ENCODE measurements around the gene ATP2C1. TPM values are rescaled to one million over a fixed set of nuclear protein-coding genes. Genes with fewer than 3 reads are reported as not detected.
A peak's percentile ranks its signal among the peaks of the same experiment; 100 is the strongest.
"Not testable (repeated sequence)": the region's sequence is repeated elsewhere in the genome, so short reads cannot be mapped to it uniquely, and the experiment has no call there.

The ATP2C1 gene
- 16.5 and 34.6 TPM in 2 replicates for total RNA-seq (2014; rRNA removed; shearing (Covaris generic))

- in situ Hi-C loops (cut with HindIII; ENCODE audit: low sequenced_read_pairs) = no loop called here
- peak; percentile 93 for DNase-seq (ENCODE audit: low spot score)
Measured at GRCh38 chr3:130893376-130894129, at the start of gene ATP2C1. Gene ATP2C1, plus strand, starts transcription at chr3:130894084. Its CDS starts 686 bp downstream, at chr3:130894770.

- in situ Hi-C loops (cut with HindIII; ENCODE audit: low sequenced_read_pairs) = no loop called here
- DNase-seq (ENCODE audit: low spot score) = no peak
Measured at GRCh38 chr3:130844462-130844861, 49.4 kb upstream of the ATP2C1 start.

- in situ Hi-C loops (cut with HindIII; ENCODE audit: low sequenced_read_pairs) = no loop called here
- DNase-seq (ENCODE audit: low spot score) = no peak
Measured at GRCh38 chr3:130846181-130846580, 47.7 kb upstream of the ATP2C1 start.

GRCh38 chr3:130849091-130849552 lies 44.8 kb upstream of the ATP2C1 start:
- in situ Hi-C loops (cut with HindIII; ENCODE audit: low sequenced_read_pairs) = no loop called here
- DNase-seq (ENCODE audit: low spot score) = peak; percentile 99

- in situ Hi-C loops (cut with HindIII; ENCODE audit: low sequenced_read_pairs) = no loop called here
- DNase-seq (ENCODE audit: low spot score) = no peak
Measured at GRCh38 chr3:130850044-130850797, 43.7 kb upstream of the ATP2C1 start.

GRCh38 chr3:130850843-130851242 lies 43.0 kb upstream of the ATP2C1 start:
- in situ Hi-C loops (cut with HindIII; ENCODE audit: low sequenced_read_pairs) = no loop called here

GRCh38 chr3:130851277-130851676 lies 42.6 kb upstream of the ATP2C1 start:
- DNase-seq (ENCODE audit: low spot score) = no peak
- in situ Hi-C loops (cut with HindIII; ENCODE audit: low sequenced_read_pairs) = no loop called here

More at GRCh38 chr3:130850843-130851242, 43.0 kb upstream of the ATP2C1 start:
- no peak for DNase-seq (ENCODE audit: low spot score)

- no peak for DNase-seq (ENCODE audit: low spot score)
- in situ Hi-C loops (cut with HindIII; ENCODE audit: low sequenced_read_pairs) = no loop called here
Measured at GRCh38 chr3:130853581-130853980, 40.3 kb upstream of the ATP2C1 start.

GRCh38 chr3:130854208-130854864 lies 39.5 kb upstream of the ATP2C1 start:
- DNase-seq (ENCODE audit: low spot score) = no peak
- in situ Hi-C loops (cut with HindIII; ENCODE audit: low sequenced_read_pairs) = no loop called here

GRCh38 chr3:130857336-130858026 lies 36.4 kb upstream of the ATP2C1 start:
- DNase-seq (ENCODE audit: low spot score) = no peak
- in situ Hi-C loops (cut with HindIII; ENCODE audit: low sequenced_read_pairs) = no loop called here

GRCh38 chr3:130862130-130862529 lies 31.8 kb upstream of the ATP2C1 start:
- DNase-seq (ENCODE audit: low spot score); in situ Hi-C loops (cut with HindIII; ENCODE audit: low sequenced_read_pairs): not testable (repeated sequence)

- no peak for DNase-seq (ENCODE audit: low spot score)
- in situ Hi-C loops (cut with HindIII; ENCODE audit: low sequenced_read_pairs) = no loop called here
Measured at GRCh38 chr3:130865489-130865888, 28.4 kb upstream of the ATP2C1 start.

GRCh38 chr3:130866327-130866726 lies 27.6 kb upstream of the ATP2C1 start:
- DNase-seq (ENCODE audit: low spot score) = no peak
- in situ Hi-C loops (cut with HindIII; ENCODE audit: low sequenced_read_pairs) = no loop called here

- in situ Hi-C loops (cut with HindIII; ENCODE audit: low sequenced_read_pairs) = no loop called here
Measured at GRCh38 chr3:130870423-130870822, 23.5 kb upstream of the ATP2C1 start.

GRCh38 chr3:130876594-130876993 lies 17.3 kb upstream of the ATP2C1 start:
- in situ Hi-C loops (cut with HindIII; ENCODE audit: low sequenced_read_pairs) = no loop called here
- DNase-seq (ENCODE audit: low spot score) = no peak

More at GRCh38 chr3:130870423-130870822, 23.5 kb upstream of the ATP2C1 start:
- no peak for DNase-seq (ENCODE audit: low spot score)

- no peak for DNase-seq (ENCODE audit: low spot score)
- in situ Hi-C loops (cut with HindIII; ENCODE audit: low sequenced_read_pairs) = no loop called here
Measured at GRCh38 chr3:130878464-130878863, 15.4 kb upstream of the ATP2C1 start.

- in situ Hi-C loops (cut with HindIII; ENCODE audit: low sequenced_read_pairs) = no loop called here
Measured at GRCh38 chr3:130889416-130889946, 4.4 kb upstream of the ATP2C1 start.

GRCh38 chr3:130892759-130893375 lies 1.0 kb upstream of the ATP2C1 start:
- peak; percentile 93 for DNase-seq (ENCODE audit: low spot score)
- in situ Hi-C loops (cut with HindIII; ENCODE audit: low sequenced_read_pairs) = no loop called here

More at GRCh38 chr3:130889416-130889946, 4.4 kb upstream of the ATP2C1 start:
- no peak for DNase-seq (ENCODE audit: low spot score)
